Esophagus squamous epithelium (tissue), 4 donors: ENCODE data around the gene UNC5B.

Experiments used
- CTCF ChIP-seq, 6 experiments: fragments of 450-650 bp in 4 of 6; fragments of 200-600 bp in 2 of 6; sonication (generic) in 2 of 6; IDR thresholded peaks; one replicate each; pipeline ENCODE4 v1.5.1; 2016 to 2019; ENCODE audit warnings: antibody characterized with exemption in 6 of 6, mild to moderate bottlenecking in 4 of 6, moderate library complexity in 4 of 6
- POLR2A ChIP-seq, 4 donors: fragments of 450-650 bp; IDR thresholded peaks; one replicate each; pipeline ENCODE4 v1.6.1; 2017; ENCODE audit warnings: antibody characterized with exemption in 4 of 4, mild to moderate bottlenecking in 4 of 4, moderate library complexity in 3 of 4

DNA sequence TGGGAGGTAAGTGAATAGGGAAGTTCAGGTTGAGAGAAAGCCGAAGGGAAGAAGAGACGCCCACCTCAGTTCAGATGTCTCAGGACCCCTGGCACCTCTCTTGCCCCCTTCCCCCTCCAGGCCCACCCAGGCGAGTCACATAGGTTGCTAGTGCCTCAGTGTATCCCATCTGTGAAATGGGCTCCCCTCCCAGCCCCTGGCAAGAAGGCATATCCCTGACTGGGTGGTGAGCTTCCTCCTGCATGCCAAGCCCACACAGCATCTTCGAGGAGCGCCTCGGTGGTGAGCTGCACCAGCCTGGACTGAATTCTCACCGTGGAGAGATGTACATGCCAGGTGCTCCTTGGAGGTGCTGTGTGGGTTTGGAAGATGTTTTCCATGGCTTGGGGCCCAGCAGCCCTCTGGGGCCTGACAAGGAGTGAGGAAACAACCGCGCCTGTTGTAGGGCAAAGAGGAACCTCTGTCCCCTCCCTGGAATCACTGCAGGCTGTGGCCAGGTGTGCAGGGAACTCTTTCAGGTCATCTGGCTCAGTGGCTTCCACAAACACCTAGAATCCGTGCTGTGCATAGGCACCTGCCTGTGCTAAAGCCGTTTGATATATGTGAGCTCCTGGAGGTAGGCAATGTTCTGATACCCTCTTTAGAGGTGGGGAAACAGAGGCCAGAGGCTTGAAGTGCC is 45.1 kb downstream of the UNC5B start:
- TF ChIP-seq CTCF (IDR thresholded peaks at IDR 0.05) (no peak), POLR2A (IDR thresholded peaks at IDR 0.05) (no peak)
